OCI-LY3 (cell line): ENCODE measurements around the gene WTAP.

ENCODE experiments used
- CTCF ChIP-seq: fragments of 200-600, 300-600 bp; sonication (generic); IDR thresholded peaks from 2 replicates; pipeline ENCODE4 v1.5.1; 2014; ENCODE audit warnings: antibody characterized with exemption, low read length, low read depth
- EZH2phosphoT487 ChIP-seq: fragments of 200-600 bp; shearing (Covaris generic); IDR thresholded peaks from 2 replicates; pipeline ENCODE4 v1.6.1; 2018; ENCODE audit warnings: antibody characterized with exemption, mixed run types, low read depth

- TF ChIP-seq CTCF (no peak), EZH2phosphoT487 (no peak)
Observed at GRCh38 chr6:159730332-159730676, 3.0 kb downstream of the WTAP start.
